Smooth muscle cell (in vitro differentiated cells): ENCODE data around the gene CIITA. TPM values are rescaled to one million over a fixed set of nuclear protein-coding genes. Genes with fewer than 3 reads are reported as not detected.
A peak's percentile ranks its signal among the peaks of the same experiment; 100 is the strongest.

Experiments used
- DNase-seq: peaks from one replicate; lab custom pipeline; 2025; ENCODE audit not compliant: unreplicated experiment; lab: John Stamatoyannopoulos, UW
- H2AFZ ChIP-seq: fragments of 200-600 bp; sonication (generic); 2 replicates; pipeline ENCODE4 v1.6.0; 2016; ENCODE audit warnings: antibody characterized with exemption, low read depth, mild to moderate bottlenecking
- H3F3A ChIP-seq: fragments of 200-600 bp; sonication (generic); 2 replicates; pipeline ENCODE4 v1.6.0; 2017; ENCODE audit warnings: antibody characterized with exemption, low read depth
- H3K27ac ChIP-seq: fragments of 200-600 bp; sonication (generic); 2 replicates; pipeline ENCODE4 v1.5.1; 2016; ENCODE audit warnings: low read depth, mild to moderate bottlenecking
- H3K27me3 ChIP-seq: fragments of 200-600 bp; sonication (generic); 2 replicates; pipeline ENCODE4 v1.6.1; 2016; ENCODE audit warnings: low read depth, mild to moderate bottlenecking
- H3K36me3 ChIP-seq: fragments of 200-600 bp; sonication (generic); 2 replicates; pipeline ENCODE4 v1.5.1; 2016; ENCODE audit warnings: low read depth
- H3K4me1 ChIP-seq: fragments of 200-600 bp; sonication (generic); 2 replicates; pipeline ENCODE4 v1.5.1; 2016; ENCODE audit warnings: low read depth
- H3K4me2 ChIP-seq: fragments of 200-600 bp; sonication (generic); 2 replicates; pipeline ENCODE4 v1.6.0; 2016; ENCODE audit warnings: mild to moderate bottlenecking
- H3K4me3 ChIP-seq: fragments of 200-600 bp; sonication (generic); 2 replicates; pipeline ENCODE4 v1.5.1; 2016; ENCODE audit warnings: mild to moderate bottlenecking
- H3K79me2 ChIP-seq: fragments of 200-600 bp; sonication (generic); 2 replicates; pipeline ENCODE4 v1.6.0; 2016; ENCODE audit warnings: low read depth, mild to moderate bottlenecking
- H3K9ac ChIP-seq: fragments of 200-600 bp; sonication (generic); 2 replicates; pipeline ENCODE4 v1.6.0; 2016; ENCODE audit warnings: low read depth
- H3K9me3 ChIP-seq: fragments of 200-600 bp; sonication (generic); replicated peaks from 2 replicates; pipeline ENCODE4 v1.5.1; 2016; ENCODE audit warnings: low read depth
- H4K20me1 ChIP-seq: fragments of 200-600 bp; sonication (generic); 2 replicates; pipeline ENCODE4 v1.6.0; 2016; ENCODE audit warnings: low read depth
- CTCF ChIP-seq: fragments of 200-600 bp; sonication (generic); IDR thresholded peaks from 2 replicates; pipeline ENCODE4 v1.5.1; 2017; ENCODE audit warnings: borderline replicate concordance, mild to moderate bottlenecking, antibody characterized with exemption; ENCODE audit not compliant: insufficient read depth, poor library complexity, severe bottlenecking
- WGBS: methylation state at CpG from one replicate; pipeline ENCODE4 v1.1.7; 2016; ENCODE audit warnings: low lambda C conversion rate; 5-methylcytosine and 5-hydroxymethylcytosine counted together
- polyA plus RNA-seq: library from polyadenylated mRNA; unstranded; fragments of >200 nt; fragmentation: Nextera tagmentation; extraction: Ambion mirVana; gene quantifications from 2 replicates; pipeline ENCODE4 v1.2.1, GENCODE V29; 2016
- total RNA-seq: library from RNA; depleted of rRNA; stranded (reverse); fragments of >200 nt; gene quantifications from 2 replicates; pipeline ENCODE4 v1.2.3, GENCODE V29; 2014

The CIITA gene
- total and polyA plus RNA-seq, 2 experiments from 2014 or later, result 0.31 TPM; not detected in 1

GRCh38 chr16:10938796-10939648 is 62.0 kb downstream of the CIITA start:
- H3K79me2 ChIP-seq, result peaks cover 65% of the 10 kb centered on the region
- peaks cover 76% of the 10 kb centered on the region for H4K20me1 ChIP-seq
- WGBS, result 86% methylated on average over 7 of the region's 7 CpGs
- H3K27ac ChIP-seq, result no peak overlapping the region
- no peaks in the 10 kb centered on the region for H3K9me3 ChIP-seq
- no peaks in the 10 kb centered on the region for H3K27me3 ChIP-seq
- peak overlapping the region; percentile 89 for H3K4me2 ChIP-seq
- no peak overlapping the region for H3K4me3 ChIP-seq
- H3K36me3 ChIP-seq, result no peaks in the 10 kb centered on the region
- H3K9ac ChIP-seq, result no peak overlapping the region
- no peak overlapping the region for H2AFZ ChIP-seq
- H3F3A ChIP-seq, result peaks cover 8% of the 10 kb centered on the region
- peaks cover 15% of the 10 kb centered on the region for H3K4me1 ChIP-seq
- TF ChIP-seq CTCF, result no peak
- no peak for DNase-seq

GRCh38 chr16:10939649-10940234 is 62.7 kb downstream of the CIITA start:
- no peak overlapping the region for H3K9ac ChIP-seq
- H3K4me1 ChIP-seq, result peaks cover 15% of the 10 kb centered on the region
- H3K27ac ChIP-seq, result no peak overlapping the region
- peaks cover 8% of the 10 kb centered on the region for H3F3A ChIP-seq
- no peaks in the 10 kb centered on the region for H3K36me3 ChIP-seq
- H2AFZ ChIP-seq, result no peak overlapping the region
- H3K9me3 ChIP-seq, result no peaks in the 10 kb centered on the region
- H3K4me3 ChIP-seq, result peak overlapping the region; percentile 85
- 96% methylated on average over 7 of the region's 7 CpGs for WGBS
- H4K20me1 ChIP-seq, result peaks cover 68% of the 10 kb centered on the region
- DNase-seq, result no peak
- H3K27me3 ChIP-seq, result no peaks in the 10 kb centered on the region
- H3K4me2 ChIP-seq, result peak overlapping the region; percentile 89
- no peak for TF ChIP-seq CTCF
- H3K79me2 ChIP-seq, result peaks cover 61% of the 10 kb centered on the region

GRCh38 chr16:10940501-10941079 is 63.6 kb downstream of the CIITA start:
- no peaks in the 10 kb centered on the region for H3K27me3 ChIP-seq

More at GRCh38 chr16:10940501-10941079, 63.6 kb downstream of the CIITA start:
- H3K27ac ChIP-seq, result no peak overlapping the region
- H3K9ac ChIP-seq, result peak overlapping the region; percentile 16
- H3K4me1 ChIP-seq, result peaks cover 22% of the 10 kb centered on the region
- no peak for TF ChIP-seq CTCF
- no peak overlapping the region for H2AFZ ChIP-seq
- no peaks in the 10 kb centered on the region for H3K36me3 ChIP-seq
- WGBS, result 56% methylated on average over 8 of the region's 8 CpGs
- H3F3A ChIP-seq, result peaks cover 8% of the 10 kb centered on the region
- peak overlapping the region; percentile 85 for H3K4me3 ChIP-seq
- peak overlapping the region; percentile 89 for H3K4me2 ChIP-seq
- peaks cover 66% of the 10 kb centered on the region for H4K20me1 ChIP-seq
- H3K79me2 ChIP-seq, result peaks cover 61% of the 10 kb centered on the region
- no peak for DNase-seq
- no peaks in the 10 kb centered on the region for H3K9me3 ChIP-seq
